ENCODE data around the gene MGMT. TPM values are rescaled to one million over a fixed set of nuclear protein-coding genes. Genes with fewer than 3 reads are reported as not detected.
A peak's percentile ranks its signal among the peaks of the same experiment; 100 is the strongest.

Gene MGMT
- total and polyA plus RNA-seq, 9 donors = 13.2 to 28.5 (median 15.8) TPM

- no peak for DNase-seq
- no peak overlapping the region for H3K27ac ChIP-seq (ENCODE audit: low read length)
- H3K4me1 ChIP-seq (ENCODE audit: control insufficient read depth, insufficient read depth, low read length) = no peaks in the 10 kb centered on the region
- H3K27me3 ChIP-seq (ENCODE audit: control insufficient read depth, insufficient read depth, low read length) = no peaks in the 10 kb centered on the region
- H3K9me3 ChIP-seq (replicated peaks; ENCODE audit: control insufficient read depth, low read depth, low read length) = no peaks in the 10 kb centered on the region
- no peak overlapping the region for H3K4me3 ChIP-seq (ENCODE audit: low read length)
- WGBS (ENCODE audit: insufficient coverage) = 94% methylated on average over 22 of the region's 30 CpGs
- no peaks in the 10 kb centered on the region for H3K36me3 ChIP-seq (ENCODE audit: control insufficient read depth, insufficient read depth, low read length)
Measured at GRCh38 chr10:129742742-129743550, 275.9 kb downstream of the MGMT start.

DNA sequence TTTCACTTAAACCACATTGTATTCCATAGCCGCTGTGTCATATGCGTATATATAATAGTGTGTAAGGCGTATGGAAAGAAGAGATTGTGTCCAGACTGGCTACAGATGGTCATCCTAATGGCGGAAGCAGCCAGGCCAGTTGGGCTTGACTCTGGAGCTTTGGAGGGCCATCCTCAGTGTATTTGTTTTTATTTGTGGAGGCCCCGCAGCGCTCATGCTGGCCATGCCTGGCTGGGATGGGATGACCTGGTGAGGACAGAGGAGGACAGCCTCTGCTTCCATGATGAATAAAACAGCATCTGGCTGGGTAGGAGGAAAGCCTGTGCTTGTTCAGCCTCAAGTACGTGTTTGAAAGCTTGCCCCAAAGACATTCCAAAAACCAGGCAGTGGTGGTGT, 276.7 kb downstream of the MGMT start:
- Histone ChIP-seq H3K4me1 (ENCODE audit: control insufficient read depth, insufficient read depth, low read length) (no peaks in the 10 kb centered on the region), H3K4me3 (ENCODE audit: low read length) (no peak overlapping the region), H3K36me3 (ENCODE audit: control insufficient read depth, insufficient read depth, low read length) (no peaks in the 10 kb centered on the region), H3K27ac (ENCODE audit: low read length) (no peak overlapping the region), H3K9me3 (replicated peaks; ENCODE audit: control insufficient read depth, low read depth, low read length) (peaks cover 4% of the 10 kb centered on the region), H3K27me3 (ENCODE audit: control insufficient read depth, insufficient read depth, low read length) (no peaks in the 10 kb centered on the region)
- no peak for DNase-seq
- 100% methylated on average over 4 of the region's 7 CpGs for WGBS (ENCODE audit: insufficient coverage)

- H3K9me3 ChIP-seq (replicated peaks; ENCODE audit: control insufficient read depth, low read depth, low read length) = peaks cover 11% of the 10 kb centered on the region
Measured at GRCh38 chr10:129744134-129745111, 277.4 kb downstream of the MGMT start.

DNA sequence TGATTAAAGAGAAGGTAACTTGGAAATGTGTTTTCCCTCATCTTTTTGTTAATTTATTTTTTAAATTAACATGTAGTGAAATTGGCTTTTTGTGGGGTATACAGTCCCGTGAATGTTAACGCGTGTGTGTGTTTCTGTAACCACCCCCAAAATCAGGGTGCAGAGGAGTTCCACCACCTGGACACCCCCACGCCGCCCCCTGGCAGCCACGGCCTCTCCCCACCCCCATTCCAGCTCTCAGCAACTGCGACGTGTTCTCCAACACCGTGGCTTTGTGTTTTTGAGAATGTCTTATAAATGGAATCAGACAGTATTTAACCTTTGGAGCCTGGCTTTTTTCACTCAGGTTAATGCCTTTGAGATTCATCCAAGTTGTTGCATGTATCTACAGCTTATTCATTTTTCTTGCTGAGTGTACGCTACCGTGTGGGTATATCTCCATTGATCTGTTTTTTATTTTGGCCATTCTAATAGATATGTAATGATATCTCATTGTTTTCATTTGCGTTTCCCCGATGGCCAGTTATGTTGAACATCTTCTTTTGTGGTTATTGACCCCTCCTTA, 278.2 kb downstream of the MGMT start:
- no peak for DNase-seq
- no peaks in the 10 kb centered on the region for H3K36me3 ChIP-seq (ENCODE audit: control insufficient read depth, insufficient read depth, low read length)
- no peaks in the 10 kb centered on the region for H3K27me3 ChIP-seq (ENCODE audit: control insufficient read depth, insufficient read depth, low read length)
- no peak overlapping the region for H3K27ac ChIP-seq (ENCODE audit: low read length)
- H3K9me3 ChIP-seq (replicated peaks; ENCODE audit: control insufficient read depth, low read depth, low read length) = peaks cover 14% of the 10 kb centered on the region
- H3K4me3 ChIP-seq (ENCODE audit: low read length) = no peak overlapping the region
- no peaks in the 10 kb centered on the region for H3K4me1 ChIP-seq (ENCODE audit: control insufficient read depth, insufficient read depth, low read length)
- no CpG with 5 or more reads among the region's 13 CpGs for WGBS (ENCODE audit: insufficient coverage)

More at GRCh38 chr10:129744134-129745111, 277.4 kb downstream of the MGMT start:
- no peak for DNase-seq
- no peaks in the 10 kb centered on the region for H3K36me3 ChIP-seq (ENCODE audit: control insufficient read depth, insufficient read depth, low read length)
- no peaks in the 10 kb centered on the region for H3K27me3 ChIP-seq (ENCODE audit: control insufficient read depth, insufficient read depth, low read length)
- no peak overlapping the region for H3K4me3 ChIP-seq (ENCODE audit: low read length)
- 91% methylated on average over 16 of the region's 22 CpGs for WGBS (ENCODE audit: insufficient coverage)
- no peak overlapping the region for H3K27ac ChIP-seq (ENCODE audit: low read length)
- no peaks in the 10 kb centered on the region for H3K4me1 ChIP-seq (ENCODE audit: control insufficient read depth, insufficient read depth, low read length)

DNA sequence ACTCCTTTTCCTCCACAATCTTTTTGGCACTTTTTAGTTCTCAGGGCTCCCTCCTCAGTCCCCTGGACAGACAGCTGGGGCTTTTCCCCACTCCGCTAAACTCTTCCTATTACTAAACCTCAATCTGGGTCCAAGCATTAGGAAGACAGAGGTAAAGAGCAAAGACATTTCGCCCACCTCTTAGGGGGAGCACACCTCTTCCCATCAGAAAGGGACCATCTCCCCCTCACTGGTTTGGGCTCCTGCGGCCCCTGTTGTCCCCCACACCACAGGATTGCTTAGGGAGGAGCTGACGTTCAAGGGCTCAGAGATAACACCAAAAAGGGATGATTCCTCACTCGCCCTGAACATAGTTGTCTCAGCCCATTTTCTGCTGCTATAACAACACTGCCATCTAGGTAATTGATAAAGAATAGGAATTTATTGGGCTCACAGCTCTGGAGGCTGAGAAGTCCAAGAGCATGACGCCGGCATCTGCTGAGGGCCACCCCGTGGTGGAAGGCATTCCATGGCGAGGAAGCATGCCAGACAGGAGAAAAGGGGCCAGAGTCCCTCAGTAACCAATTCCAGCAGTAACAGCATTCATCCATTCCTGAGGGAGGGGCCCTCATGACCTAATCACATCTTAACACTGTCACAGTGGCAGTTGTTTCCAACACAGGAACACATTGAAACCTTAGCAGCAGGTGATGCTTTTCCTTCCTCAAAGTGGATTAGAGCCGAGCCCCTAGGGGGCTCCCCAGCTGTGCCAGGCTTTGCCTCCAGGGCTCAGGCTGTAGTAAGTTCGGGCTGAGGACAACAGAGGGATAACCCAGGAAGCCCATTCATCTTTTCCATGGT, 287.4 kb downstream of the MGMT start:
- H3K27ac ChIP-seq (ENCODE audit: low read length) = no peak overlapping the region
- H3K36me3 ChIP-seq (ENCODE audit: control insufficient read depth, insufficient read depth, low read length) = peaks cover 5% of the 10 kb centered on the region
- no peak for DNase-seq
- H3K4me3 ChIP-seq (ENCODE audit: low read length) = no peak overlapping the region
- WGBS (ENCODE audit: insufficient coverage) = 75% methylated on average over 8 of the region's 11 CpGs
- H3K4me1 ChIP-seq (ENCODE audit: control insufficient read depth, insufficient read depth, low read length) = peaks cover 6% of the 10 kb centered on the region
- H3K27me3 ChIP-seq (ENCODE audit: control insufficient read depth, insufficient read depth, low read length) = no peaks in the 10 kb centered on the region
- peaks cover 13% of the 10 kb centered on the region for H3K9me3 ChIP-seq (replicated peaks; ENCODE audit: control insufficient read depth, low read depth, low read length)

DNA sequence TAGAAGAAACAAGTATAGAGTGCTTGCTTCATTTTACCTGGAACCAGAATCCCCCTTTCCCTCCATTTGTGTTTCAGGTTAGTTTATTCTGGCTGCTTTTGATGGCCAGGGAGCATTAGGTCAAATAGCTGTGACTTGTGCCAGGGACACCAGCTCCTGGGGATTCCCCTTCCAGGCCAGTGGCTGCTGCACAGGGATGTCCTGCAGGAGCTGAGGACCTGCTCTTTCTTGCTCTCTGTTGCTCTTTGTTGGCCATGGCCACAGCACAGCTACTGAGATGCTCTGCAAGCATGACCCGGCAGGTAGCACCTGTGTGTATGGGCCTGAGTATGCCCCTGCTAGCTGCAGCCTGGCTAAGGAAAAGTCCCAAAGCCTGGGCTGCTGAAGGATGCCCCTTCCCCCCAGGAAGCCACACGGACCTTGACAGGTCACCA, 288.1 kb downstream of the MGMT start:
- no peak overlapping the region for H3K27ac ChIP-seq (ENCODE audit: low read length)
- H3K4me1 ChIP-seq (ENCODE audit: control insufficient read depth, insufficient read depth, low read length) = peaks cover 6% of the 10 kb centered on the region
- H3K4me3 ChIP-seq (ENCODE audit: low read length) = no peak overlapping the region
- DNase-seq = no peak
- H3K36me3 ChIP-seq (ENCODE audit: control insufficient read depth, insufficient read depth, low read length) = peaks cover 11% of the 10 kb centered on the region
- peaks cover 9% of the 10 kb centered on the region for H3K9me3 ChIP-seq (replicated peaks; ENCODE audit: control insufficient read depth, low read depth, low read length)
- no CpG with 5 or more reads among the region's 2 CpGs for WGBS (ENCODE audit: insufficient coverage)
- H3K27me3 ChIP-seq (ENCODE audit: control insufficient read depth, insufficient read depth, low read length) = no peaks in the 10 kb centered on the region

DNA sequence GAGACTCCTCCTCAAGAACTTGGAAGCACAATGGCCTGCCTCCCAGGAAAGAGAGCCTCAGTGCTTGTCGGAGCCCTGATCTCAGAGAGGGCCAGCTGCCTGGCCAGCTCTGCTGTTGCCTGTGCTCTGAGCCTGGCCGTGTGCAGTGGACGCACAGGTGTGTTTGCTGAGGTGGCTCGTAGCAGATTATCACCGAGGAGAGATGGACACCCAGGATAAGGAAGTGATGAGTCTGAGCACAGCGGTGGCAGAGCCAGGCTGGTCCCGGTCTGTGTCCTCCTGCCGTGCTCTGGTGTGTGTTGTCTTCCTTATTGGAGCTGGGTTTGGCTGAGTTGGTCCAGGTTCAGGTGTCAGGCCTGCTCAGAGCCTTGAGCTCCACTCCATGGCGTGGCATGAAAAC, 288.6 kb downstream of the MGMT start:
- Histone ChIP-seq H3K36me3 (ENCODE audit: control insufficient read depth, insufficient read depth, low read length) (peaks cover 11% of the 10 kb centered on the region), H3K27me3 (ENCODE audit: control insufficient read depth, insufficient read depth, low read length) (no peaks in the 10 kb centered on the region), H3K27ac (ENCODE audit: low read length) (no peak overlapping the region), H3K4me1 (ENCODE audit: control insufficient read depth, insufficient read depth, low read length) (peaks cover 6% of the 10 kb centered on the region), H3K4me3 (ENCODE audit: low read length) (no peak overlapping the region), H3K9me3 (replicated peaks; ENCODE audit: control insufficient read depth, low read depth, low read length) (peaks cover 9% of the 10 kb centered on the region)
- WGBS (ENCODE audit: insufficient coverage) = 94% methylated on average over 7 of the region's 9 CpGs
- no peak for DNase-seq

DNA sequence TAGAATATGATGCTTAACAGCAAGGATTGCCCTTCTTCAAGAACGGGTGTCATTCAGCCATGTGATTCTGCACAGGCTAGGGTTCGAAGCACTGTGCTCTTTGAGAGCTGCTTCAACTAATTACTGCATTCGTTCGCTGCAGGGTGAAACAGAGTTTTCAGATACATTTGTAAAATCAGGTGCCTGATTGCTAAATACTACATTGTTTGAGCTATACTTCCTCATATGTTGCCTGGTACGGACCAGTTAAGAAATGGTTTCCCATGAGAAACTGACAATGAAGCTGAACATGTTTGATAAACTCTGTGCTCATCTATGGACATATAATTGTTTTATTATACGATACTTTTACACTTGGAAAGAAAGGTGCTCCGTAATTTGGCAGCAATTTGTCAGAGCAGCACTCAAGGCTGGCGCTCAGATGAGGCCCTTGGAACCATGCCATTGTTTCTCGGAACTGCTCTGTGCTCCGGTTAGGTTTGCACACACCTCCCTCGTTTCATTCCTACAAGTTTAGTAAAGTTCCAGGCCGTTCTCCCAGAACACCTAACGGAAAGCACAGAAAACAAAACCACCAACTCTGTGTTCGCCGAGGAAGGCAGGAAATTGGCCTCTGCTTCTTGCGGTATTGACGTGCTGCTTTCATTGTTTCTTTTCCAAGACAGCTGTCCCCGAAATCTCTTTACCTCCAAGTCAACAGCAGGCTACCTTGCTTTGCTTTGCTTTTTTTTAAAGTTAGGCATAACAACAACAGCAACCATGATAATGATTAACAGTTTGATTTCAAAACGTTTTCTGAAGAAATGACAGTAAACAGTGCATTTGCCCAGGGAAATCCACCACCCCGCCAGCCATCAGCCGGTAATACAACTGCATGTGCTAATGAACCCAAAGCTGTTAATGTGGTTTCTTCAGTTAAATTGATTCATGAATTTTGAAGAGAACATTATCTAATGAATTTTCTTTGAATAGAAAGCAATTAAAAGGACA, 290.2 kb downstream of the MGMT start:
- peaks cover 7% of the 10 kb centered on the region for H3K9me3 ChIP-seq (replicated peaks; ENCODE audit: control insufficient read depth, low read depth, low read length)
- H3K27me3 ChIP-seq (ENCODE audit: control insufficient read depth, insufficient read depth, low read length) = no peaks in the 10 kb centered on the region
- peaks cover 13% of the 10 kb centered on the region for H3K36me3 ChIP-seq (ENCODE audit: control insufficient read depth, insufficient read depth, low read length)
- DNase-seq = peak; percentile 65
- 20% methylated on average over 14 of the region's 21 CpGs for WGBS (ENCODE audit: insufficient coverage)
- H3K27ac ChIP-seq (ENCODE audit: low read length) = peak overlapping the region; percentile 77
- no peak overlapping the region for H3K4me3 ChIP-seq (ENCODE audit: low read length)
- H3K4me1 ChIP-seq (ENCODE audit: control insufficient read depth, insufficient read depth, low read length) = peaks cover 15% of the 10 kb centered on the region

All from muscle of leg (tissue), 11 donors.